HCT116 (cell line): ENCODE results near the gene CACNB2. TPM values are rescaled to one million over a fixed set of nuclear protein-coding genes. Genes with fewer than 3 reads are reported as not detected.

Source experiments
- ATAC-seq: fragments of 200-7000 bp; cut with Tn5 transposase; 2 replicates; pipeline ENCODE4 v1.9.1; 2020; ENCODE audit warnings: mild to moderate bottlenecking, moderate library complexity
- BruUV-seq: library from RNA; stranded (reverse); fragments of 400-500 nt; replicated peaks from 2 replicates; lab custom pipeline; 2021; lab: Mats Ljungman, UMichigan
- CTCF ChIA-PET: fragments of 300-600 bp; sonication (Branson Sonifier 250); formaldehyde crosslinking; loops from one replicate; lab custom pipeline; 2021; ENCODE audit warnings: antibody characterized with exemption; lab: Charles Lee
- POLR2A ChIA-PET: fragments of 300-600, 350-600 bp; sonication (Branson Sonifier 250); formaldehyde crosslinking; loops from one replicate; lab custom pipeline; 2021; ENCODE audit warnings: antibody characterized with exemption; lab: Charles Lee
- RAD21 ChIA-PET, 2 experiments: fragments of 300-600 bp; sonication (Branson Sonifier 250); formaldehyde crosslinking; loops; one replicate each; lab custom pipeline; 2023; ENCODE audit warnings: low total read pairs in 2 of 2; ENCODE audit not compliant: uncharacterized antibody in 2 of 2, unreplicated experiment in 2 of 2, low non-redundant PET in 1 of 2; lab: Charles Lee
- DNase-seq: peaks from one replicate; pipeline ENCODE4 v3.0.0-alpha.2; 2010; ENCODE audit warnings: low read depth, low spot score
- H2AFZ ChIP-seq: fragments of 200-600 bp; shearing (Covaris generic), sonication (generic); 2 replicates; pipeline ENCODE4 v1.6.1; 2017; ENCODE audit warnings: low read depth, mixed run types, mixed read lengths, antibody characterized with exemption, low read length; ENCODE audit not compliant: poor library complexity, severe bottlenecking
- H3K27ac ChIP-seq: 2 replicates; pipeline ENCODE4 v1.5.1; 2012; ENCODE audit warnings: low read depth, low read length
- H3K27me3 ChIP-seq: fragments of 200-600 bp; sonication (generic); 2 replicates; pipeline ENCODE4 v1.6.1; 2016; ENCODE audit warnings: mixed run types, low read length, mixed read lengths; ENCODE audit not compliant: insufficient read depth
- H3K36me3 ChIP-seq, 2 experiments: fragments of 200-500 bp in 1 of 2; fragments of 200-600 bp in 1 of 2; sonication (Bioruptor generic) in 1 of 2; sonication (generic) in 1 of 2; 2 replicates each; pipeline versions ENCODE4 v1.5.1 to v1.6.1; 2014 to 2016; ENCODE audit warnings: low read length in 2 of 2, inconsistent platforms in 1 of 2, mixed read lengths in 1 of 2, mixed run types in 1 of 2; ENCODE audit not compliant: insufficient read depth in 2 of 2, control insufficient read depth in 1 of 2
- H3K4me1 ChIP-seq, 2 experiments: fragments of 200-600 bp in 1 of 2; sonication (generic) in 1 of 2; 2 replicates each; pipeline versions ENCODE4 v1.5.1 to v1.6.1; 2012 to 2017; ENCODE audit warnings: low read length in 2 of 2, inconsistent platforms in 1 of 2, mild to moderate bottlenecking in 1 of 2, mixed read lengths in 1 of 2, mixed run types in 1 of 2, moderate library complexity in 1 of 2; ENCODE audit not compliant: insufficient read depth in 2 of 2, control insufficient read depth in 1 of 2
- H3K4me2 ChIP-seq: fragments of 200-600 bp; sonication (generic); 2 replicates; pipeline ENCODE4 v1.6.1; 2017; ENCODE audit warnings: mixed run types, low read length, mixed read lengths
- H3K4me3 ChIP-seq, 2 experiments: fragments of 200-600 bp in 1 of 2; sonication (generic) in 1 of 2; replicated peaks in 1 of 2; 2 replicates each; pipeline ENCODE4 v1.5.1; 2011 to 2016; ENCODE audit warnings: low read length in 2 of 2, control low read depth in 1 of 2, low read depth in 1 of 2, mild to moderate bottlenecking in 1 of 2, mixed read lengths in 1 of 2, mixed run types in 1 of 2
- H3K79me2 ChIP-seq: fragments of 200-600 bp; sonication (generic); 2 replicates; pipeline ENCODE4 v1.6.1; 2017; ENCODE audit warnings: mild to moderate bottlenecking, mixed run types, low read length, moderate library complexity, mixed read lengths; ENCODE audit not compliant: insufficient read depth
- H3K9ac ChIP-seq: fragments of 200-600 bp; sonication (generic); 2 replicates; pipeline ENCODE4 v1.6.1; 2016; ENCODE audit warnings: low read length, mixed read lengths
- H3K9me2 ChIP-seq: fragments of 200-600 bp; sonication (generic), shearing (Covaris generic); 2 replicates; pipeline ENCODE4 v1.6.1; 2017; ENCODE audit warnings: mixed run types, mild to moderate bottlenecking, moderate library complexity; ENCODE audit not compliant: insufficient read depth
- H3K9me3 ChIP-seq, 2 experiments: fragments of 200-500 bp in 1 of 2; fragments of 200-600 bp in 1 of 2; sonication (Bioruptor generic) in 1 of 2; sonication (generic) in 1 of 2; 2 replicates each; pipeline ENCODE4 v1.6.1; 2014 to 2017; ENCODE audit warnings: low read length in 2 of 2, mixed read lengths in 2 of 2, inconsistent platforms in 1 of 2, low read depth in 1 of 2, mild to moderate bottlenecking in 1 of 2, mixed run types in 1 of 2, moderate library complexity in 1 of 2; ENCODE audit not compliant: control insufficient read depth in 1 of 2, insufficient read depth in 1 of 2
- H4K20me1 ChIP-seq: fragments of 200-600 bp; sonication (generic), shearing (Covaris generic); 2 replicates; pipeline ENCODE4 v1.6.1; 2017; ENCODE audit warnings: mixed run types, mild to moderate bottlenecking, moderate library complexity; ENCODE audit not compliant: insufficient read depth
- CTCF ChIP-seq, 3 experiments: fragments of 200-600 bp in 1 of 3; sonication (generic) in 1 of 3; IDR thresholded peaks in 2 of 3; conservative IDR thresholded peaks in 1 of 3; 2 replicates each; pipeline ENCODE4 v1.5.1; 2012 to 2017; ENCODE audit warnings: low read depth in 2 of 3, low read length in 2 of 3, antibody characterized with exemption in 1 of 3, borderline replicate concordance in 1 of 3, control low read depth in 1 of 3, mild to moderate bottlenecking in 1 of 3, mixed read lengths in 1 of 3, mixed run types in 1 of 3, moderate library complexity in 1 of 3; ENCODE audit not compliant: insufficient read depth in 1 of 3
- REST ChIP-seq: IDR thresholded peaks from 2 replicates; pipeline ENCODE4 v1.6.1; 2012; ENCODE audit warnings: low read depth
- SIN3A ChIP-seq: IDR thresholded peaks from 2 replicates; pipeline ENCODE4 v1.6.1; 2012; ENCODE audit warnings: low read depth
- ZNF274 ChIP-seq: fragments of 200-500 bp; sonication (Bioruptor generic); IDR thresholded peaks from 2 replicates; pipeline ENCODE4 v1.6.1; 2014; ENCODE audit warnings: mild to moderate bottlenecking, low read depth, low read length, inconsistent platforms
- intact Hi-C: fragments of 100-400 bp; cut with micrococcal nuclease; formaldehyde crosslinking; loops from 2 replicates; pipeline ENCODE4 v1.10.0; 2022
- total RNA-seq: library from RNA; stranded (reverse); gene quantifications from one replicate; pipeline ENCODE4 v1.2.1, GENCODE V29; 2021; ENCODE audit not compliant: unreplicated experiment

Gene CACNB2
- total RNA-seq, 1 experiment from 2014 or later: 0.71 TPM

DNA sequence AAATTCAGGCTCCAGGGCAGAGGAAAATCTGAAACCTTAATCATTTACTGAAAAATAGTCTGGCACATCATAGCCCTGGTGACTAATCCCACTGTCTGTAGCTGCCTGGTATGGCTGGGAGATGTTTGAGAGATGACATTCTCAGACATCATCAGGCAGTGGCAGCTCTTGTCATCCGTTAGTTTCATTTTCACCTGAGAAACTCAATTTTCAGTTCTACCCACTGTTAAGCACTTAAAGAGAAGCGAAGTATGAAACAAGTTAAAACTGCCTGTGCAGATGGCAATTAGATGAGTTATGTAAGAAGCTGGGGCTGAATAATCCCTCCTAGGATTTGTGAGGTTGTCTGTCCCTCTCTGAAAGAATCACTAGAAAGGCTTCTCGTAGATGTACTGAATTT, 361.0 kb downstream of the CACNB2 start:
- BruUV-seq: no TSS peak
- intact Hi-C loops: no loop called here
- Histone ChIP-seq H3K9me3 (no peaks in the 10 kb centered on the region), H3K4me2 (no peak overlapping the region), H2AFZ (no peak overlapping the region), H3K4me3 (no peak overlapping the region), H3K27ac (no peak overlapping the region), H3K27me3 (no peaks in the 10 kb centered on the region), H3K36me3 (no peaks in the 10 kb centered on the region), H3K4me1 (no peaks in the 10 kb centered on the region), H3K79me2 (no peaks in the 10 kb centered on the region), H3K9me2 (no peaks in the 10 kb centered on the region), H3K9ac (no peak overlapping the region), H4K20me1 (no peaks in the 10 kb centered on the region)
- DNase-seq (no peak), ATAC-seq (no peak)
- CTCF ChIA-PET: no interaction called here
- POLR2A ChIA-PET: no interaction called here
- TF ChIP-seq ZNF274: no peak
- TF ChIP-seq REST: no peak
- no peak for TF ChIP-seq CTCF (IDR thresholded peaks at IDR 0.05 in 2 of 3, conservative IDR thresholded peaks at IDR 0.05 in 1 of 3; ENCODE audit: borderline replicate concordance in 1 of 3, insufficient read depth in 1 of 3, low read depth in 2 of 3, low read length in 2 of 3)
- no peak for TF ChIP-seq SIN3A
- RAD21 ChIA-PET: no interaction called here
